Stimulated activated CD8-positive, alpha-beta memory T cell treated with anti-CD3 and anti-CD28 coated beads, Interleukin-4, amount 100 ng/mL, for 4 hours (primary cell): ENCODE data around the gene DDX27.

Experiments used
- DNase-seq, 2 donors: peaks; one replicate each; pipeline ENCODE4 v3.0.0-alpha.2; 2020; ENCODE audit warnings: low read depth in 2 of 2, low spot score in 1 of 2

The DDX27 gene

DNA sequence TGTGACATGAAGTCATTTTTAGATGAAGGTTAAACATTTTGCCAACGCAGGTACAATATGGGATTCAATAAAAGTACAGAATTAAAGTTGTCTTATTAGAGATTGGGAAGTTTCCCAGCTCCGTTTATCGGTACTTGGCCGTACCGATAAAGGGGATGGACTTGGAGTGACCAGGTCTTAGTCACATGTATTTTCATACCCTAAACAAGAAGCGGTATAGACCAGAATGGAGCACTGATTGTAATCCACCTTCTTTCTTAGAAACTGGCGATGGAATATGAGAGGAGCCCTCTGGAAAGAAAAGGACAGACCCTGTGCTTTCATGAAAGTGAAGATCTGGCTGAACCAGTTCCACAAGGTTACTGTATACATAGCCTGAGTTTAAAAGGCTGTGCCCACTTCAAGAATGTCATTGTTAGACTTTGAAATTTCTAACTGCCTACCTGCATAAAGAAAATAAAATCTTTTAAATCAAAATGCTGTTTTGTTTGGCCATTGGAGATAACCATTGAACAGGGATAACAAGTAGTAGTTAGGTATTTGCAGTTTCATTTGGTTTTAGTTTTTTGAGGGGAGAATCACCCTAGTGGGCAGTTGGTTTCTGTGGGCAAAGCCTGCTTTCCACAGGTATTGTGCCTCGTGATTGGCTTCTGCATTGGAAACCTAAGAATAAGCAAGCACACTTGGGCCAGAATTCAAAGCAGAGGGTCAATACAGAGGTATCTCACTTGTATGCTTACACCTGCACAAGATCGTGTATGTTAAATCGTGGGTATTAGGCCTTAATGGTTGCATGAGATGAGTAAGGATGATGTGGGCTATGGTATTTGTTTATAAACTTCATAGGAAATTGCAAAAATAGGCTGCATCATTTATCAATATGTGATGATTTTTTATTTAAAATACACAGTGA is 69.8 kb downstream of the DDX27 start:
- DNase-seq, result no peak

GRCh38 chr20:49290608-49291191 is 71.5 kb downstream of the DDX27 start:
- no peak for DNase-seq

DNA sequence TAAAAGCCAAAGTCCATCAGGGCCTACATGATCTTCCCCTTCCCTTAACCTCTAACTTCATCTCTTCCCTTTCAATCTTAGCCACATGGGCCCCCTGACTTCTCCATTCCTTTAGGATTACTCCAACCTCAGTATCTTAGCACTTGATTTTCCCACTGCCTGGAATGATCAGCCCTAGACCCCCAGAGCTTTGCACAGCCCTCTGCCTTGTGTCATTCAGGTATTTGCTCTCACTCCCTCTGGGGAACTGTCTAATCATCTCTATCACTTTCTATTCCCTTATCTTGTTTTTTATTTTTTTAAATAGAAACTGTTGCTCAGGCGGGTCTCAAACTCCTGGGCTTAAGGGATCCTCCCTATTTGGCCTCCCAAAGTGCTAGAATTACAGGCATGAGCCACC is 72.0 kb downstream of the DDX27 start:
- no peak for DNase-seq

GRCh38 chr20:49292010-49292409 is 72.8 kb downstream of the DDX27 start:
- DNase-seq, result no peak

DNA sequence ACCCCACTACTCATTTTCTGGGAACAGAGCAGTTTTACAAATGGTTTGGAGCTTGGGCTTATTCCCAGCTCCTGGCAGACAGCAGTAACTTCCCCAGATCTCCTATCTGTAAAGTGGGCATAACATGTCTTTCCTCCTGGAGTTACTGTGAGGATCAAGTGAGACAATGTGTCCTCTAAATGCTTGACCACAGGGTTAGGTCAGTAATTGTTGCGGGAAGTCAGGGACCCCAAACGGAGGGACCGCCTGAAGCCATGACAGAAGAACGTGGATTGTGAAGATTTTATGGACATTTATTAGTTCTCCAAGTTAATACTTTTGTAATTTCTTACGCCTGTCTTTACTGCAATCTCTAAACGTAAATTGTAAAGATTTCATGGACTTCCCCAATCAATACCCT is 73.9 kb downstream of the DDX27 start:
- no peak for DNase-seq
